ENCODE results near the gene CAAP1. TPM values are rescaled to one million over a fixed set of nuclear protein-coding genes. Genes with fewer than 3 reads are reported as not detected.
"Not testable (repeated sequence)": the region's sequence is repeated elsewhere in the genome, so short reads cannot be mapped to it uniquely, and the experiment has no call there.

Gene CAAP1
- total and polyA plus RNA-seq, 2 donors = 10.4 to 27.3 TPM

DNA sequence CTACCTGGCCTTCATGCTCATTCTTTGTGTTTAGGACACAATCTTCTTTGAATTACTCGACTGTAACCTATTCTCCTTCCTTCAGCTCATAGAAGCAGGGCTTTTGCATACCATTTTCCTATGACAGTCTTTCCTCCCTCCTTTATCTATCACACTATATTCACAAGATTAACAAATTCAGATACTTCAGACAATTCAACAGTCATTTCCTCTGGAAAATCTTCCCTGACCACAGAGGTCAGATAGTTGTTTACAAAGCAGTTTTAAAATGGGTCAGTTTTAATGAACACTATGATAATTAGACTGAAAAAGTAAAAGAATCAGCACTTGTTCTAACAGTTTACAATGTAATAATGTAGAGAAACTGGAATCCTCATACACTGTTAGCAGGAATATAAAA, 4.3 kb downstream of the CAAP1 start:
- WGBS = 83% methylated on average over 1 of the region's 1 CpG
- DNase-seq (ENCODE audit: extremely low spot score) = no peak
- no peak overlapping the region for H3K27ac ChIP-seq (ENCODE audit: low read depth)

DNA sequence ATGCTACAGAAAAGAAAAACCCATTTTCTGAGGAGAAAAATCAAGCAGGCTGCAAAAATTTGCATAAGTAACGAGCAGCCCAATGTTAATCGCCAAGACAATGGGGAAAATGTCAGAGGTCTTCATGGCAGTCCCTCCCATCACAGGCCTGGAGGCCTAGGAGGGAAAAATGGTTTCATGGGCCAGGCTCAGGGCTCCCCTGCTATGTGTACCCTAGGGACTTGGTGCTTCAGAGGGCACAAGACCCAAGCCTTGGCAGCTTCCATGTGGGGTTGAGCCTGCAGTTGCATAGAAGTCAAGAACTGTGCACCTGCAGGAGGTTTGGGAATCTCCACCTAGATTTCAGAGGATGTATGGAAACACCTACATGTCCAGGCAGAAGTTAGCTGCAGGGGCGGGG, 10.4 kb downstream of the CAAP1 start:
- over 99% methylated on average over 3 of the region's 3 CpGs for WGBS
- Histone ChIP-seq H3K36me3 (ENCODE audit: insufficient read depth) (peaks cover 3% of the 10 kb centered on the region), H3K4me3 (ENCODE audit: low read depth, low read length) (no peak overlapping the region), H3K4me1 (ENCODE audit: insufficient read depth) (no peaks in the 10 kb centered on the region), H3K27ac (ENCODE audit: low read depth) (no peak overlapping the region)
- DNase-seq (ENCODE audit: extremely low spot score) = no peak

More for the DNA sequence above, 4.3 kb downstream of the CAAP1 start:
- no peaks in the 10 kb centered on the region for H3K36me3 ChIP-seq (ENCODE audit: insufficient read depth)
- no peaks in the 10 kb centered on the region for H3K4me1 ChIP-seq (ENCODE audit: insufficient read depth)
- no peak overlapping the region for H3K4me3 ChIP-seq (ENCODE audit: low read depth, low read length)

DNA sequence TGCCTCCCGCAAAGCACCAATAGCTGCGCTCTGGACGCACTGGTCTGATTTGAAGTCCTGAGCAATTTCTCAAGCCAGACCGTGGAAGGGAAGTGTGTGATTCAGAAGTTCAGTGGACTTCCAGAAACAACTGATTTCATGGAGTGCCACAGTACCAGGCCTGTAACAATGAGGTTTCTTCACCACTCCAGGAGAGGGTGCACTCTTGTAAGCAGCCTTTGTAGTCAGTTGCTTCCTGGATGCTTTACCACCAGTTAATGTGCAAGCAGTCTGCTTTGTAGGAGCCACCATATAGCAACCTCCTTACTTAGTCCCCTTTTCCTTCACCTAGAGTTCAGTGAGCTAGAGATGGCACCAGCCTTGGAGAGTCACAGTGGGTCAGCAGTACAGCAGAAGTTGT, 12.3 kb downstream of the CAAP1 start:
- Histone ChIP-seq H3K27ac (ENCODE audit: low read depth) (no peak overlapping the region), H3K4me3 (ENCODE audit: low read depth, low read length) (no peak overlapping the region), H3K4me1 (ENCODE audit: insufficient read depth) (no peaks in the 10 kb centered on the region), H3K36me3 (ENCODE audit: insufficient read depth) (peaks cover 3% of the 10 kb centered on the region)
- DNase-seq (ENCODE audit: extremely low spot score) = no peak
- 83% methylated on average over 4 of the region's 4 CpGs for WGBS

DNA sequence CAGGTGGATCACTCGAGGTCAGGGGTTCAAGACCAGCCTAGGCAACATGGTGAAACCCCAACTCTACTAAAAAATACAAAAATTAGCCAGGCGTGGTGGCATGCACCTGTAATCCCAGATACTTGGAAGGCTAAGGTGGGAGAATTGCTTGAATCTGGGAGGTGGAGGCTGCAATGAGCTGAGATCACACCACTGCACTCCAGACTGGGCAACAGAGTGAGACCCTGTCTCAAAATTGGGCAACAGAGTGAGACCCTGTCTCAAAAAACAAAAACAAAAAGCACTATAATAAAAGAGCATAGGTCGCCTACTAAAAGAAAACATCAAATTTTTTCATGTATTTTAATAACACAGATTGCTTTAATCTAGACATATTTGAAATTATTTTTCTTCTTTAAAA, 17.4 kb downstream of the CAAP1 start:
- H3K36me3 ChIP-seq (ENCODE audit: insufficient read depth); H3K4me3 ChIP-seq (ENCODE audit: low read depth, low read length); DNase-seq (ENCODE audit: extremely low spot score); H3K4me1 ChIP-seq (ENCODE audit: insufficient read depth); H3K27ac ChIP-seq (ENCODE audit: low read depth): not testable (repeated sequence)
- 95% methylated on average over 3 of the region's 3 CpGs for WGBS

DNA sequence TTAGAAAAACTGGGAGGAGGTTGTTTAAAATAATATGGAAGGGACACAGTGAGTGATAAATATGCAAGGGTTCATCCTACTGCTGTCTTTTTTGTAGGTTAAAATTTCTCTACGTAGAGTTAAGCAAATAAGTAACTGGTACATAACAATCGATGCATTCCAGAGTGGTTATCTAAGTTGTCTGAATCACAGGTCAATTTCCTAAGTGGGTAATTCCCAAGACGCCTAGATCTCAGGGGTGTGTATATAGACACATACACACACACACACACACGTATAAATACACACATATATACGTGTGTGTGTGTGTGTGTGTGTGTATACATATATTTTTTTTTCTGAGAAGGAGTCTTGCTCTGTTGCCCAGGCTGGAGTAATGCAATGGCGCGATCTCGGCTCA, 22.3 kb downstream of the CAAP1 start:
- 89% methylated on average over 8 of the region's 8 CpGs for WGBS
- DNase-seq (ENCODE audit: extremely low spot score) = no peak
- Histone ChIP-seq H3K4me3 (ENCODE audit: low read depth, low read length) (no peak overlapping the region), H3K27ac (ENCODE audit: low read depth) (no peak overlapping the region), H3K36me3 (ENCODE audit: insufficient read depth) (peaks cover 2% of the 10 kb centered on the region), H3K4me1 (ENCODE audit: insufficient read depth) (no peaks in the 10 kb centered on the region)

DNA sequence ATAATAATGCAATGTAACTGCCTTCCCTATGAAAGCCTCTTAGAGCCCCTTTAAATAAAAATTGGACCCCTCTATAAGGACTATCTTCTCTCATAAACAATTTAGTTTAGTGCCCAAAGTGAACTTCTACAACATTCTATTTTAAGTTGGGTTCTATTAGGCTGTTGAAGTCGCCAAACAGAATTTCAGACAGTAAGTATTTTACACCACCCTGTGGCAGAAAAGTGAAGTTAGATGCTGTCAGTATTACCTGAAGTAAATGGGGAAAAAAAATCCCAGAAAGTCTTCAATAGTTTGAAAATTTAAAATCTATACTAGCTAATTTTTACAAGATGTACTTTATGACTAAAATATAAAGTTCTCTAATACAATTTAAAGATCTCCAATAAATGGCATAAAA, 29.5 kb downstream of the CAAP1 start:
- WGBS = 35% methylated on average over 1 of the region's 1 CpG
- H3K36me3 ChIP-seq (ENCODE audit: insufficient read depth) = peaks cover 2% of the 10 kb centered on the region
- no peaks in the 10 kb centered on the region for H3K4me1 ChIP-seq (ENCODE audit: insufficient read depth)
- no peak overlapping the region for H3K4me3 ChIP-seq (ENCODE audit: low read depth, low read length)
- DNase-seq (ENCODE audit: extremely low spot score) = no peak
- no peak overlapping the region for H3K27ac ChIP-seq (ENCODE audit: low read depth)

DNA sequence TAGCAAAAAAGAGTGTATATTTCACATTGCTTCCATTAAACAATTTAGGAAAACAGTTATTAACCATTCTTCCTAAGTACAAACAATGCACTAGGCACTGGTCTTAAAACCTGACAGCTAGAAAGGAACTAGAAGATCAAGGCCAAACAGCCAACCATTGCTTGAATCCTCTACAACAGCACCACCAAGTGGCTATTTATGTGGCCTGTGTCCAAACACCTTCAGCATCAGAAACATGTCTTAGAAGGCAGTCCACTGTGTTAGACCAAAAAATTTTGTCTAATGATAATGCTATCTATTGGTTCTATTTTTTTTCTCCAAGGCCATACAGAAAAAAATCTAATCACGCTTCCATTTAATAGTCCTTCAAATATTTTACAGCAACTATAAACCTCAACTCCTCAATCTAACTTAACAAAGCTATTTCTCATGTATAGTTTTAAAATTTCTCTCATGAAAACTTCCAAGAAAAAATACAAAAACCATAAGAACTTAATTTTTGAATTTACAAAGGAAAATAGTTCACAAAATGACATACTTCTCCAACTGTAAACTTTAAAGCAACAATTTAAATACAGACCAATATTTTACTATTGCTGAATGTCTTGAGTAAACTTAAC, 36.1 kb downstream of the CAAP1 start:
- peaks cover 2% of the 10 kb centered on the region for H3K36me3 ChIP-seq (ENCODE audit: insufficient read depth)
- DNase-seq (ENCODE audit: extremely low spot score) = no peak
- H3K4me3 ChIP-seq (ENCODE audit: low read depth, low read length) = no peak overlapping the region
- H3K27ac ChIP-seq (ENCODE audit: low read depth) = no peak overlapping the region
- no peaks in the 10 kb centered on the region for H3K4me1 ChIP-seq (ENCODE audit: insufficient read depth)
- WGBS = 80% methylated on average over 1 of the region's 1 CpG

DNA sequence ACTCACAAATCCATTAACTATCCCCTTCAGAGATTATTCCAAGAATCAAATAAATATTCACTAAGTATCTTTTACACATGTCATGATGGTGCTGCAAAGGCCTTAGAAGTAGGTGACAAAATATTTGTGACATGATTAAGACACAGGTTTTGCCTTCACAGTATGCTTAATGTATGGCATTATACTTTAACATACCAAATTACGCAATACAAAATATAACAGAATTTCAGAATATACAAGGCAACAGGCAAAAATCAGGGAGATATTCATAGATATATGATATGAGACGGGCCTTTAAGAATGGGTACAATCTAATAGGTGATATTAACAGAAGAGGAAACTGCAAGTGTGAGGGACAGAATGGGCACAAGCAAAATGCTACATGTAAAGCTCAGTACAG, 41.6 kb downstream of the CAAP1 start:
- no peaks in the 10 kb centered on the region for H3K4me1 ChIP-seq (ENCODE audit: insufficient read depth)
- no peak overlapping the region for H3K4me3 ChIP-seq (ENCODE audit: low read depth, low read length)
- DNase-seq (ENCODE audit: extremely low spot score) = no peak
- H3K27ac ChIP-seq (ENCODE audit: low read depth) = no peak overlapping the region
- 95% methylated on average over 2 of the region's 2 CpGs for WGBS
- H3K36me3 ChIP-seq (ENCODE audit: insufficient read depth) = no peaks in the 10 kb centered on the region

DNA sequence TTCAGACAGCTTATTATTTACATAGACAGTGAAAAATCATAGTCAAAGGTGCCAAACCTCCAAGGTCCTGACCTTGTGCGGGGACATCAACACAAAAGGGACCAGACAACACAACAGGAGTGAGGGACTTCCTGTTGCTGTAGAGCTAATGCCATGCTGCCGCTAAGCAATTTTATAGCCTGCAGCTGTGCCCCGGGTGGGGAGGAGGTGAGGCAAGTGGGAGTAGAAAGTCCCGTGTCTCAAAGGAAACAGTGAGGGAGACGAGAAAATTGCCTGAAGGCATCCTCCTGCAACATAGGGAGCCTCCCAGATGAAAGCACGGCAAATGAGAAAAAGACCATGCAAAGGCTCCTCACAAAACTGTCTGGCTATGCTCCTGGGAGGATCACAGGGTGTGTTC, 58.8 kb downstream of the CAAP1 start:
- Histone ChIP-seq H3K36me3 (ENCODE audit: insufficient read depth) (no peaks in the 10 kb centered on the region), H3K27ac (ENCODE audit: low read depth) (no peak overlapping the region), H3K4me1 (ENCODE audit: insufficient read depth) (no peaks in the 10 kb centered on the region), H3K4me3 (ENCODE audit: low read depth, low read length) (no peak overlapping the region)
- WGBS = 18% methylated on average over 6 of the region's 6 CpGs
- DNase-seq (ENCODE audit: extremely low spot score) = no peak

DNA sequence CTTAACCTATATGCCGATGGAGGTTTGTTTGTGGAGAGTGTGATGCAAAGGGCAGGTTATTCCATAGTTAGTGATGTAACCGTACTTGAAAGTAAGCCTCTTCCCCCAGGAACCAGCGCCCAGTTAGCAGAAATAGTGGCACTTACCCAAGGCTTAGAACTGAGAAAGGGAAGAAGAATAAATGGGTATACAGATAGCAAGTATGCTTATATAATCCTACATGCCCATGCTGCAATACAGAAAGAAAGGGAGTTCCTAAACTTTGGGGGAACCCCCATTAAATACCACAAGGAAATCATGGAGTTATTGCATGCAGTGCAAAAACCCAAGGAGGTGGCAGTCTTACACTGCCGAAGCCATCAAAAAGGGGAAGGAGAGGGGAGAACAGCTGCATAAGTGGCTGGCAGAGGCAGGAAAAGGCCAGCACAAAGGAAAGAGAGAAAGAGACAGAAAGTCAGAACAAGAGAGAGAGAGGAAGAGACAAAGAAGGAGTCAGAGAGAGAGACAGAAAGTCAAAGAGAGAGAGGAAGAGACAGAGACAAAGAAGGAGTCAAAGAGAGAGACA, 64.1 kb downstream of the CAAP1 start:
- not testable (repeated sequence) for H3K4me1 ChIP-seq (ENCODE audit: insufficient read depth); H3K36me3 ChIP-seq (ENCODE audit: insufficient read depth); DNase-seq (ENCODE audit: extremely low spot score); H3K27ac ChIP-seq (ENCODE audit: low read depth); H3K4me3 ChIP-seq (ENCODE audit: low read depth, low read length)
- WGBS = 90% methylated on average over 4 of the region's 4 CpGs

DNA sequence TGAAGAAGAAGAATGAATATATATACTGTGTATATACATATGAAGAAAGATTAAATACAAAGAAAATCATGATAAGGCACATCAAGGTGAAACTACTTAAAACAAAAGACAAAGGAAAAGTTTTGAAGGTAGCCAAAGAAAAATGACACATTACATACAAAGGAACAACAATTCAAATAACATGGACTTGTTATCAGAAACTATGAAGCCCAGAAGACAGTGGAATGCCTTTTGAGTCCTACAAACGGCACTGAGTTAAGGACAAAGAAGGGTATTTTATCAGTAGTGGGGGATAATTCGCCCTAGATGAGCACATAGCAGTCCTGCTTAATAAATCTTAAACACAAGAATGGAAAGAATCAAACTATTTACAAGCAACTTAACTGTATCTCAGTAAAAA, 77.8 kb downstream of the CAAP1 start:
- no peaks in the 10 kb centered on the region for H3K36me3 ChIP-seq (ENCODE audit: insufficient read depth)
- no peak overlapping the region for H3K27ac ChIP-seq (ENCODE audit: low read depth)
- DNase-seq (ENCODE audit: extremely low spot score) = no peak
- H3K4me3 ChIP-seq (ENCODE audit: low read depth, low read length) = no peak overlapping the region
- WGBS = 56% methylated on average over 2 of the region's 2 CpGs
- H3K4me1 ChIP-seq (ENCODE audit: insufficient read depth) = no peaks in the 10 kb centered on the region

DNA sequence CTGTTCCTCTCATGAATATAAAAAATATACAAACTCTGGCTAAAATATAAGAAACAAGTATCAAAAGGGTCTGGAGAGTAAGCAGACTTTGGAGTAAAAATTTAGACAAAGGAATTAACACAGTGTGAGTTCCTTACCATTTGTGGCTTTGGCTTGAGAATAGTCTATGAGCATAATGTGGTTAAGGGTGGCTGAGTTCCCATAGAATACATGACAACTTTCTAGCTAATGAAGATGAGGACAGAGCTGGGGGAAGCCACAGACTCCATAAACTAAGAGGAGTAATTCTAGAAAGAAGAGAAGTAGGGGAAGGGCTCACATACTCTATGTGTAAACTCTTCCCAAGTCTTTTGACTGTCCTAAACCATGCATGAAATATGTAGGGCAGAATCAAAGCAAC, 79.4 kb downstream of the CAAP1 start:
- Histone ChIP-seq H3K27ac (ENCODE audit: low read depth) (no peak overlapping the region), H3K36me3 (ENCODE audit: insufficient read depth) (no peaks in the 10 kb centered on the region), H3K4me1 (ENCODE audit: insufficient read depth) (no peaks in the 10 kb centered on the region), H3K4me3 (ENCODE audit: low read depth, low read length) (no peak overlapping the region)
- DNase-seq (ENCODE audit: extremely low spot score) = no peak

DNA sequence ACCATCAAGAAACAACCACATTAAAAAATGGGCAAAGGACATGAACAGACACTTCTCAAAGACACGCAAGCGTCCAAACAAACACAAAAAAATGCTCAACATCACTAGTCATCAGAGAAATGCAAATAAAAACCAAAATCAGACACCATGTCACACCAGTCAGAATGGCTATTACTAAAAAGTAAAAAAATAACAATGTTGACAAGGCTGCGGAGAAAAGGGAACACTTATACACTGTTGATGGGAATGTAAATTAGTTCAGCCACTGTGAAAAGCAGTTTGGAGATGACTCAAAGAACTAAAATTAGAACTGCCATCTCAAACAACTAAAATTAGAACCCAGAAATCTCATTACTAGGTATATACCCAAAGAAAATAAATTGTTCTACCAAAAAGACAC, 80.4 kb downstream of the CAAP1 start:
- WGBS = 90% methylated on average over 3 of the region's 3 CpGs
- no peaks in the 10 kb centered on the region for H3K36me3 ChIP-seq (ENCODE audit: insufficient read depth)
- no peak for DNase-seq (ENCODE audit: extremely low spot score)
- H3K4me3 ChIP-seq (ENCODE audit: low read depth, low read length) = no peak overlapping the region
- no peaks in the 10 kb centered on the region for H3K4me1 ChIP-seq (ENCODE audit: insufficient read depth)
- no peak overlapping the region for H3K27ac ChIP-seq (ENCODE audit: low read depth)

DNA sequence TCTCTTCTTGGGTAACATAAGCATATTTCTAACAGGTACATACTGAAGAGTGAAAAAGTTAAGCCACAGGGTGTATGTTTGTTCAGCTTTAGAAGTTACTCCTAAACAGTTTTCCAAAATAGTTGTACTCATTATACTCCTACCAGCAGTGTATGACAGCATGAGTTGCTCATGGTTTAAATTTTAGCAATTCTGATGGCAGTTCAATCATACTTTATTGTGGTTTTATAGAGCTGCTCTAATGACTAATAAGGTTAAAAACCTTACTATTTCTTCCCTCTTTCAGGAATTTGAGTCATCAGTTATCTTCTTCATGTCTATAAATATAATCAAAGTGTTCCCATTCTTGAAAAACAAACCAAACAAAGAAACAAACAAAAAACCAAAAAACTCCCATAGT, 81.5 kb downstream of the CAAP1 start:
- no peaks in the 10 kb centered on the region for H3K4me1 ChIP-seq (ENCODE audit: insufficient read depth)
- DNase-seq (ENCODE audit: extremely low spot score) = no peak

DNA sequence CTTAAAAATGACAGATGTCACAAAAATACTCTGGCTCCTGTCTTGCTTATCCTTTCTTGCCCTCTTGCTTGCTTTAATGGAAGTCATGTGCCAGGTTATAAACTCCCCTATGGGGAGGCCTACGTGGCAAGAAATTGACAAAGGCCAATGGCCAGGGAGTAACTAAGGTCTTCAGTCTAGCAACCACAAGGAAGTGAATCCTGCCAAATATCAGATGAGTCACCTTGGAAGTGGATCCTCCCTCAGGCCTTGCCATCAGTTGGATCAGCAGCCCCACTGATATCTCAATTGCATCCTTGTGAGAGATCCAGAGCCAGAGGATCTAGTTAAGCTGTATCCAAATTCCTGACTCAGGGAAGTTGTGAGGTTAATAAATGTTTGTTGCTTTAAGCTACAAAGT, 82.8 kb downstream of the CAAP1 start:
- no peak overlapping the region for H3K4me3 ChIP-seq (ENCODE audit: low read depth, low read length)
- H3K27ac ChIP-seq (ENCODE audit: low read depth) = no peak overlapping the region
- 66% methylated on average over 1 of the region's 1 CpG for WGBS
- H3K36me3 ChIP-seq (ENCODE audit: insufficient read depth) = no peaks in the 10 kb centered on the region
- H3K4me1 ChIP-seq (ENCODE audit: insufficient read depth) = no peaks in the 10 kb centered on the region
- no peak for DNase-seq (ENCODE audit: extremely low spot score)

More for the DNA sequence above, 81.5 kb downstream of the CAAP1 start:
- no peak overlapping the region for H3K27ac ChIP-seq (ENCODE audit: low read depth)
- no peaks in the 10 kb centered on the region for H3K36me3 ChIP-seq (ENCODE audit: insufficient read depth)
- no peak overlapping the region for H3K4me3 ChIP-seq (ENCODE audit: low read depth, low read length)
